GM12873 (cell line): Measurements from ENCODE around the gene HACD2.

Experiments
- TF ChIP-seq, protein P1 (sequence below): IDR thresholded peaks from 2 replicates; pipeline ENCODE4 v1.5.1; 2012; ENCODE audit warnings: low read depth, mild to moderate bottlenecking, moderate library complexity, low read length, control low read depth; ENCODE audit not compliant: insufficient read depth; ENCODE audit errors: missing control alignments

The HACD2 gene

DNA sequence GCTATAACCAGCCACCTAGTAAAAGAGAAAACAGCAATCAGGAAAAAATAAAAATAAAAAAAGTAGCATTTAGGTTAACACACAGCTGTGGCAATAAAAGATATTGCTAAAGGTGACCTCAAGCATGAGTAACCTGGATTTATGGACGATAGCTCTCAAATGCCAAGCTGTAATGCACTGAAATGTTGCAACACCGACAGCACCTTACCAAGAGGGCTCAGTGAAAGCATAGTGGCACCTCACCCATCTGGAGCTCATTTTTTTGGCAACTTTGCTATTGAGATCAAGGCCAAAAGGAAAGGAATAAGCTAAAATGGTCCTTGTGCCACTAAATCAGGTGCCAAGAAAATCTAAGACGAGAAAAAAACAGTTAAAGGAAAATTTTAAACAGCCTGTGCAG is 2.5 kb downstream of the HACD2 start:
- TF ChIP-seq, protein P1, sequence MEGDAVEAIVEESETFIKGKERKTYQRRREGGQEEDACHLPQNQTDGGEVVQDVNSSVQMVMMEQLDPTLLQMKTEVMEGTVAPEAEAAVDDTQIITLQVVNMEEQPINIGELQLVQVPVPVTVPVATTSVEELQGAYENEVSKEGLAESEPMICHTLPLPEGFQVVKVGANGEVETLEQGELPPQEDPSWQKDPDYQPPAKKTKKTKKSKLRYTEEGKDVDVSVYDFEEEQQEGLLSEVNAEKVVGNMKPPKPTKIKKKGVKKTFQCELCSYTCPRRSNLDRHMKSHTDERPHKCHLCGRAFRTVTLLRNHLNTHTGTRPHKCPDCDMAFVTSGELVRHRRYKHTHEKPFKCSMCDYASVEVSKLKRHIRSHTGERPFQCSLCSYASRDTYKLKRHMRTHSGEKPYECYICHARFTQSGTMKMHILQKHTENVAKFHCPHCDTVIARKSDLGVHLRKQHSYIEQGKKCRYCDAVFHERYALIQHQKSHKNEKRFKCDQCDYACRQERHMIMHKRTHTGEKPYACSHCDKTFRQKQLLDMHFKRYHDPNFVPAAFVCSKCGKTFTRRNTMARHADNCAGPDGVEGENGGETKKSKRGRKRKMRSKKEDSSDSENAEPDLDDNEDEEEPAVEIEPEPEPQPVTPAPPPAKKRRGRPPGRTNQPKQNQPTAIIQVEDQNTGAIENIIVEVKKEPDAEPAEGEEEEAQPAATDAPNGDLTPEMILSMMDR, result no peak

DNA sequence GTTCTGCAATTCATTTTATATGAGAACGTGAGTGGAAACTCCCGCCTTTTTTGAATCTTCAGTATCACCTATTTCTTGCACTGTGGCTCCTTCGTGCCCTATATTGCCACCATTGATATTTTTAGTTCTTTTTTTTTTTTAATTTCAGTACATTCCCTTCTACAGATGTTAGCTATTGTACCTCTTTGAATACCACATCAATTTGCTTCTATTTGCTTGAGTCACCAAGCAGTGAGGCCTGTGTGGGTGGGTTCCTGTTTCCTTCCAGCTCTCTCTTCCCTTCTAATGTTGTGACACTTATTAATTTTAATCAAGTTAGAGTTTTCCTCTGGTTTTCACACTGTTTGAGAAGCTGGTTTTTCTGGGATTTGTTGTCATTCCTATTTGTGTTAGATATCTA is 8.7 kb downstream of the HACD2 start:
- TF ChIP-seq, protein P1, result no peak

DNA sequence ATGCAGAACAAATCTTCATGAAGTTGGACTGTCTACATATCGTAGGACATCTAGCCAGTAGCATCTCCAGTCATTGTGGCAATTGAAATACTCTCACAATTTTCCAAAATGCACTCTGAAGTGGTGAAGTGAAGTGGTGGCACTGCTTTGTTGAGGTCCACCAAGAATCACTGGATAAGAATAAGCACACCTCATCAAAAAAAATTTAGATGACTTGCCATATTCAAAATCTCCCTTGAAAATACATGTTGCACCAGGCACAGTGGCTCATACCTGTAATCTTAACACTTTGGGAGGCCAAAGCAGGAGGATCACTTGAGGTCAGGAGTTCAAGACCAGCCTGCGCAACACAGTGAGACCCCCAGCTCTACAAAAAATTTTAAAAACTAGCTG is 12.9 kb downstream of the HACD2 start:
- TF ChIP-seq, protein P1, result no peak

DNA sequence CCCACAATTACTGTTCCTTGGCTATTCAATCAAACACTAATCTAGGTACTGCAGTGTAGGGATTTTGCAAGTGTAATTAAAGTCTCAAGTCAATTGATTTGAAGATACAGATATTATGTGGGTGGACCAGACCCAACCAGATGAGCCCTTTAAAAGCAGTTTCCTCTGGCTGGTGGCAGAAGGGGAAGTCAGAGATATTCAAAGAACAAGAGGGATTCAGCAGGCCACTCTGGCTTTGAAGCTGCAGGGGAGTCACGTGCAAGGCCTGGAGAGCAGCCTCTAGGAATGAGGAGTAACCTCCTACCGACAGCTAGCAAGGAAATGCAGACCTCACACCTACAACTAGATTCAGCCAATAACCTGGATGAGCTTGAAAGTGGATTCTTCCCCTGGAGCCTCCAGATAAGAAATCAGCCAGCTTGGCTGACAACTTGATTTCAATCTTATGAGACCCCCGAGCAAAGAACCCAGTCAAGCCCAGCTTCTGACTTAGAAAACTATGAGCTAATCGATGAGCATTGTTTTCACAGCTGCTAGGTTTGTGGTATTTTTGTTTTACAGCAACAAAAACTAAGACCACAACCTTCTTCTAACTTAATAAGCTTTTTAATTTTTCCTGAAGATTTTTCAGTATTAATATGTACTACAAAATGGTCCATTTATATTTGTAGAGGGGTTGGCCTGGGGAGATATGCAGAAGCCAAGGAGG is 13.4 kb downstream of the HACD2 start:
- TF ChIP-seq, protein P1, result no peak

DNA sequence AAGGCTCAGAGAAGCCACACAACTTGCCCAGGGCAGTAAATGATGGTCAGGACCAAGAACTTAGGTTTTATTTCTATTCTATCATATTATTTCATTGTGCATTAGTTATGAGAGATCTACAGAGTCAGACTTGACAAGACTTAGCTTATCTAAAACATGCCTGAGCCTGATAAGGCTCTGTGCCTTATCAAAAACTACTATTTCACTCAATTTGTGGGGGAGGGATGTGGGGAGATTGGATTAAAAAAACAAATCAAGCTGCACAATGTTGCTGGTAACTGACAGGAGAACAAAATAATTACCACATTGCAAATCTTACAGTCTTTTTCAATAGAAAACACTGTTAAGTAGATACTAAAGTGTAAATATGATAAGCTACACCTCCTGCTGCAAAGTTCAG is 16.0 kb downstream of the HACD2 start:
- TF ChIP-seq, protein P1, result no peak

DNA sequence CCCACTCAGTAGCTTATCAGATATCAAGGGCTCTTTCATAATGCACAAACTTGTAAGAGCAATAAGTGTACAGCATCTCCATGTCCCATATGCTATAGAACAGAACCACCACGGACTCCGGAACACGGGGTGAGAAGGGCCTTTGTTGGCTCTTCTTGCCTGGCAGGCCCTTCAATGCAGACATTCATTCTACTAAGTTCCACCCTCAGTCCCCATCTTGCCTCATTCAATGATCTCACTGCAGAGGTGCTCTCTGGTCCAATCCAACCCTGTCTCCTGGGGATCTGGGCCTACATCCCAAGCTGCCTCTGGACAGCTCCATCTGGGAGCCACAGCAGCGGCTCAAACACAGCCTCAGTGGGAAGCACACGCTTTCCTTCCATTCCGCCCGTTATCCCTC is 16.8 kb downstream of the HACD2 start:
- TF ChIP-seq, protein P1, result no peak

DNA sequence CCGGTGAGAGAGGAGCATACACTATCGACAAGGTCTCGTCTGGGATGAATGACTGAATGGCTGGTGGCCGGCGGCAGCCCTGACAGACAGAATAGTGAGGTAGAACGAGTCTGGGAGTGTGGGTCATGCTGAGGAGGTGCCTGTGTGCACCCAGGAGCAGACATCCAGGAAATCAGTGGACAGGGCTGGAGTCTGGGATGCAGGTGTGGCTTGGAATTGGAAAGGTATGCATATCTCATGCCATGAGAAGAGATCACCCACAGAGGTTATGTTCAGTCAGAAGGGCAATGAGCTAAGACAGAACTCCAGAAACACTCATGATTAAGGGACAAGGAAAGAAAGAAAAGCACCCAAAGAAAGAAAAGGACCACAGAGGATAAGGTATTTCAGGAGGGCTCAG is 20.8 kb downstream of the HACD2 start:
- TF ChIP-seq, protein P1, result no peak
